Activated effector memory CD4-positive, alpha-beta T cell treated with anti-CD3 and anti-CD28 coated beads, Interleukin-2, amount 50 U/mL, for 16 hours (primary cell): ENCODE results near the gene ZNF865.

ENCODE experiments used
- DNase-seq: peaks from one replicate; pipeline ENCODE4 v3.0.0-alpha.2; 2020

ZNF865 gene

GRCh38 chr19:55626350-55626749 lies 20.9 kb downstream of the ZNF865 start:
- DNase-seq, result peak; percentile 82

DNA sequence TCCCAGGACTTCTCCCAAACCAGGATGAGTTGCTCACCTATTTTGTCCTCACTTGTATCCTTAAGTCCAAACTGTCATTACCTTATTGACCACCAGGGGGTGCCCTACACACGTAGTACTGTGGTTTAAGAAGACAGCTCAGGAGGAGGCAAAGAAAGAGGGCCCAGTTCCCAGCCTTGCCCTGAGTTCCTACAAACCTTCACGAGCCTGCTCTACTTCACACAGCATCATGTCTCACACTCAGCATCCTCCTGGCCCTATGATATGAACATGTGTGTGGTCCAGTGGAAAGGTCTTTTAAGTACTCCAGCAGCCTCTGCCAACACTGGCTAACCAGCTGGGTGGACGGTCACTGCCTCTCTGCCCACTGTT lies 27.0 kb downstream of the ZNF865 start:
- DNase-seq, result peak; percentile 91

GRCh38 chr19:55633861-55634260 lies 28.4 kb downstream of the ZNF865 start:
- DNase-seq, result no peak

DNA sequence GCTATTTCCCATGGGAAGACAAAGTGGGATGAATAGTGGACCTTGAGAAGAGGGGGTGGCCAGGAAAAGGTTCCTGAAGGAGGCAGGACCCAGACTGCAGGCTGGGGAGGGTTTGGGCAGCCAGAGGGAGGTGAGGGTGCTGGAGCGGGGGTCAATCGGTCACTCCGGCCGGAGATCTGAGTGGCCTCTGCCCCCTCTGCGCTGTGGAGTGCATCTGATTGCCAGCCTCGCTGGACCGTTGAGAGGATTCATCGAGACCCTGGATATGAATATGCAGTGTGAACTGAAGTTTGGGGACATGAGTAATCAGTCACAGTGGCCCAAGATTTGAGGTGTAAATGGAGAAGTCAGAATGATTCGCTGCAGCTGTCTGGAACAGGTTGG lies 29.9 kb downstream of the ZNF865 start:
- no peak for DNase-seq

- DNase-seq, result no peak
Measured at GRCh38 chr19:55635856-55636440, 30.5 kb downstream of the ZNF865 start.

GRCh38 chr19:55636723-55637122 lies 31.3 kb downstream of the ZNF865 start:
- no peak for DNase-seq

DNA sequence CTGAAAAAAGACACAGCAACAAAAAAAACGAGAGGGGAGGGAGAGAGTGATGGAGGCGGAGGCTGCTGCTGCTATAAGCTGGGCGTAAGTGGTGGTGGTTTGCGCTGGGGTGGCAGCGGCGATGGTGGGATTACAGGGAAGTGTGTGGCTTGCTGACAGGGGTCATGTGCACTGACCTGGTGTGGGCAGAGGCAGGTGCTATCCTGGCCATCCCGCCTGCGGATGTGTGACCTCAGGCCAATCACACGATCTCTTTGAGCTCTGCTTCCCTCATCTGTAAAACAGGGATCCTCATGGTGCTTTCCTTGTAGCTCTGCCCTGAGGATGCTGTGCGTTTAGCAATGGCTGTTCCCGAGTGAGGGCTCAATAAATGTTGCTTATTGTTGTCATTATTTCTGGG lies 32.1 kb downstream of the ZNF865 start:
- no peak for DNase-seq

- peak; percentile 88 for DNase-seq
Measured at GRCh38 chr19:55638864-55639359, 33.5 kb downstream of the ZNF865 start.

GRCh38 chr19:55640043-55640576 lies 34.7 kb downstream of the ZNF865 start:
- DNase-seq, result peak; percentile 91

- DNase-seq, result peak; percentile 86
Measured at GRCh38 chr19:55640577-55641425, 35.4 kb downstream of the ZNF865 start, which contains the start of gene ZNF580. ZNF580 (plus strand) TSS chr19:55641002; CDS start chr19:55642509, 1,507 bp downstream.

DNA sequence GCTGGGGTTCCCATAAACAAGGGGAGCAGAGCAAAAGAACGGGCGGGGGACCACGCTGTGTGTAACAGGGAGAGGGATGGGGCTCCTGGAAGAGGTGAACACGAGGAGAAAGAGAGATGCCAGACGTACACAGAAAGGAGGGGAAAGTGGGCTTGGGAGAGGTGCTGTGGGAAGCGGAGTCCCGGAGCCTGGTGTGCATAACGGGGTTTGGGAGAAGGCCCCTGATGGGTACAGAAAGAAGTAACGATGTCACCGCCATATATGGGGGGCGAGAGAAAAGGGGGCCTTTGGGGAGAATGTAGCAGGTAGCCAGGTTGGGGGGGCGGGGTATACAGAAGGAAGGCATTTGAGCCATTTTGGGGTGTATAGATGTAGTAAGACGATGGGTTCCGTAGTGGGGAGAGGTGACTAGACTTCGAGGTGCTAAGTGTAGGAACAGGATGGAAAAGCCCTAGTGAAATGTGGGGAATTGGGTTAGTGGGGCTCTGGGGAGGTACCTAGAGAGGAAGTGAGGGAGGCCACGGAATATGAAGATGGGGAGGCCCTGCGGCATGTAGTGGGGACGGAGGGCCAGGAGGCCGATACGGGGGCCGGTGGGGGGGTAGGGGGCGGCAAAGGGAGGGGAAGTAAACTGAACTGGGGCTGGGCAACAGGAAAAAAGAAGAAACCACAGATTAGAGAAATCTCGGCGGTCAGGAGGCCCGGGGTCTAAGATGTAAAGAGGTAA lies 36.1 kb downstream of the ZNF865 start:
- no peak for DNase-seq

GRCh38 chr19:55642153-55643002 lies 36.9 kb downstream of the ZNF865 start:
- DNase-seq, result peak; percentile 76

DNA sequence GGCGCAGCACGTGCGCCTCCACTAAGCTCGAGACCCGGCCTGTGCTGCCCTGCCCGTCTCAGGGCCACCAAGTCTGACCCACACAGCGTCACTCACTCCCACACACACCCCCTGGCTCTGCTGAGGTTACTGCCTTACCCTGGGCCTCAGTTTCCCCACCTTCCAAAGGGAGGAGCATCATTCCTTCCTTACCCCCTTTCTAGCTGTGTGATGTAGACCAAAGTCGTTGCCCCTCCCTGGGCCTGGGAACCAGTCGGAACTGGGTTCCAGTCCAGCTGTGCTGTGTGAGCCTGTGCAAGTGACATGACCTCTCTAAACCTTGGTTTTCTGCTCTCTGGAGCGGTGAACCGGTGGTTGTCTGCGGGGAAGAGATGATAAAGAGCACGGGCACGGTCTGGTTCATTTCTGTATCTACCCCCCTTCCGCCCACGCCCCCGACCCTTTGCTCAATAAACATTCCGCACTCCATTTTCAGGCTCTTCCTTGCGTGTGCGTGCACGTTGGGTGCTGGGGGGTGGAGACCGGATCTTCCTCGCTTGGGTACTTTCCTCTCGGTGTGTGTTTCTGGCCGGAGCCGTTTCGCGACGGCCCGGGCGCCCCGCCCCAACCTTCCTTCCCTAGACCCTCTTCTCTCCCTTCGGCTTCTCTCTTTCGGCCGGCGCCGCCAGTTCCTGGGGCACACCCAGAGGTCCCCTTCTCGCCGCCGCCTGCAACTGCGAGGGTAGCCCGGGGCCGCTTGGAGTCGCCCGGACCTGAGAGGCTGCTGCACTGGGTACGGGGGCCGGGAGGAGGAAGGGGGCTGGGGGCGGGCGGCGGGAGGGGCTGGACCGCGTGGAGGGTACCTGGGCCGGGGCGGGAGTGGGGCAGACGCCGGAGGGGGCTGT lies 37.8 kb downstream of the ZNF865 start, which contains the start of gene ZNF581:
Gene ZNF581, plus strand, starts transcription at position 647 of the 884 bp plus-strand sequence. CDS start 923 bp downstream, outside the sequence.
- peak; percentile 93 for DNase-seq

GRCh38 chr19:55643887-55644176 lies 38.4 kb downstream of the ZNF865 start:
- DNase-seq, result no peak

DNA sequence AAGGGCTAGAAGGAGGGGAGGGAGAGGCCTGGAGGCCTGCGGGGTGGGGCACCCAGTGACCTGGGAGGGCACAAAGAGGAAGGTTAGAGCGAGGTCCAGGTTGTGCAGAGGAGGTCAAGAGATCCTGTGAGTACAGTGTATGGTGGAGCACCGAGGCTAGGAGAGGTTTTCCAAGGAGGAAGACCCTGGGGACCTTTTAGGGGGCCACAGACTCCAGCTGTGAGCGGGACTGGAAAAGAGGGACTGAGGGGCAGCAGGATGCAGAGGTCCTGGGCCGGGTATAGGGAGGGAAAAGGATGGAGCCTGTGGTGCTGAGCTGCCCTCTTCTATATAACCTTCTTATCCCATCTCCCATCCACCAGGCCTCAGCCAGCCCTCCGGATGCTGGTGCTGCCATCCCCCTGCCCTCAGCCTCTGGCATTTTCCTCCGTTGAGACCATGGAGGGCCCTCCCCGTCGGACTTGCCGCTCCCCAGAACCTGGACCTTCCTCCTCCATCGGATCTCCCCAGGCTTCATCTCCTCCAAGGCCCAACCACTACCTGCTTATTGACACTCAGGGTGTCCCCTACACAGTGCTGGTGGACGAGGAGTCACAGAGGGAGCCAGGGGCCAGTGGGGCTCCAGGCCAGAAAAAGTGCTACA lies 38.9 kb downstream of the ZNF865 start:
- no peak for DNase-seq

GRCh38 chr19:55644842-55645511 lies 39.5 kb downstream of the ZNF865 start:
- DNase-seq, result no peak

DNA sequence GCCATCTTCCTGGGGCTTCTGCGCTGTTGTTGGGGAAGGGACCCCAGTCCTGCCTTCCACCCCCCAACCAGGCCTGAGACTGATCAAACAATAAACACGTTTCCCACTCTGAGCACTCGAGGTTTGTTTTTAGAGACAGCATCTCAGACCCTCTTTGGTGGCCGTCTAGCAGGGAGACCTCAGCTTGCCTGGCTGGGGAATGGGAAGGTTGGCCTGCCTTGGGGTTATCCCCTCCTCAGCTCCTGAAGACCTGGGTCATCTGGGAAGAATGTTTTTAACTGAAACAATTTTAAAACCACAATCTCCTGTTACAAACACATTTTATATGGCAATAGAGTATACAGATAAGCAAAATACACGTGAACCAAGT lies 40.0 kb downstream of the ZNF865 start:
- DNase-seq, result no peak

DNA sequence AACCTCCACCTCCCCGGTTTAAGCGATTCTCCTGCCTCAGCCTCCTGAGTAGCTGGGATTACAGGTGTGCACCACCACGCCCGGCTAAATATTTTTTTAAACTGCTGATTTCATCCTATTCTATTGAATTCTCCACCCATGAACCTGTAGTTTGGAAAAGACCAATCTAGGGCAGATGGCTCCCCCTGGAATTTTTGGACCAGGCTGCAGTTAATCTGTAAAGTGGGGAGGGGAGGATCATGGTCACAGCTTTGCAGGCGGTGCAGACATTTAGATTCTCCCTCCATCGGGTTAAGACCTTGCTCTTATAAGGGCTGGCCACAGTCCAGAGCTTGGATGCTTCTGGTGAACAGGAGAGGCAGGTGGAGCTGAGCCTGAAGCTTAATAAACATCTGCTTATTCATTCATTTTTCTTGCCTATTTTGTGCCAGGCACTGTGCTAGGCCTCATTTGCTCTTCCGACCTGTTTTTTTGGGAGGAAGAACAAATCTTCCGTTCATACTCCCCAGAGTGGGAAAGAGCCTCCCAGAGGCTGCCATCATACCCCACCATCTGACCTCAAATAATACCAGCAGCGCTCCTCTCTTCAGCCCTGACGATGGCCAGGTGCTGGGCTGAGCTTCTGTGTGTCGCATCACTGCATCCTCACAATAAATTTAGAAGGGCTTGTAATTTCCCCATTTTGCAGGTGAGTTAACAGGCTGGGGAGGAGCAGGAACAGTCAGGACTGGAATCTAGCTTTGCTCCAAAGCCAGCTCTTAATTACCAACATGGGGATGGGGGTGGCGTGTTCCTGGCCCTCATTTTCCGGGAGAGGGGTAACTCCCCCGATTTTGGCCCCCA lies 41.7 kb downstream of the ZNF865 start:
- DNase-seq, result no peak
